ENCODE data around the gene RPS6KA3.

GRCh38 chrX:20217271-20217670 is 49.4 kb downstream of the RPS6KA3 start:
- TF ChIP-seq CTCF (IDR thresholded peaks at IDR 0.05) (no peak), POLR2A (IDR thresholded peaks at IDR 0.05) (no peak)

Data from thyroid gland (tissue), 4 donors.